ENCODE measurements around the gene BPI.
A peak's percentile ranks its signal among the peaks of the same experiment; 100 is the strongest.
"Not testable (repeated sequence)": the region's sequence is repeated elsewhere in the genome, so short reads cannot be mapped to it uniquely, and the experiment has no call there.

Gene BPI

GRCh38 chr20:38346741-38347140 is 42.8 kb downstream of the BPI start:
- Histone ChIP-seq H3K27ac (peak overlapping the region in 2 of 21 experiments; percentile 3 to 9), H3K4me3 (no peak overlapping the region)

DNA sequence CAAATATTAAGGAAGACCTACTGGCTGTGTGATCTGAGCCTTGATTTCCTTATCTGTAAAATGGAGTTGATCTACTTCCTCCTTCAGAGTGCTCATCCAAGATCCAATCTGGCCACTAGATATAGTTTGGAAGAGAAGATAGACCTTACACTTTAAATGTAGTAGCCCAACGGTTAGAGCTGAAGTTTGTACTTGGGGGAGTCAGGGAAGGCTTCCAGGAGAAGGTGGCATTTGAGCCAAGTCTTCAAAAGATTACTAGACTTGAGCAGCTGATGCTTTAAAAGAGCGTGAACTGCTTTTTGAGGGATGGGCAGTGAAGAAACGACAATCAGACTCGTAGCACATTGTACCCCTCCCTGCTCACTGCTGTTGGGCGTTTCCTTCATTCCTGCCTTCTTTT is 45.9 kb downstream of the BPI start:
- Histone ChIP-seq H3K27ac (no peak overlapping the region), H3K4me3 (no peak overlapping the region)

DNA sequence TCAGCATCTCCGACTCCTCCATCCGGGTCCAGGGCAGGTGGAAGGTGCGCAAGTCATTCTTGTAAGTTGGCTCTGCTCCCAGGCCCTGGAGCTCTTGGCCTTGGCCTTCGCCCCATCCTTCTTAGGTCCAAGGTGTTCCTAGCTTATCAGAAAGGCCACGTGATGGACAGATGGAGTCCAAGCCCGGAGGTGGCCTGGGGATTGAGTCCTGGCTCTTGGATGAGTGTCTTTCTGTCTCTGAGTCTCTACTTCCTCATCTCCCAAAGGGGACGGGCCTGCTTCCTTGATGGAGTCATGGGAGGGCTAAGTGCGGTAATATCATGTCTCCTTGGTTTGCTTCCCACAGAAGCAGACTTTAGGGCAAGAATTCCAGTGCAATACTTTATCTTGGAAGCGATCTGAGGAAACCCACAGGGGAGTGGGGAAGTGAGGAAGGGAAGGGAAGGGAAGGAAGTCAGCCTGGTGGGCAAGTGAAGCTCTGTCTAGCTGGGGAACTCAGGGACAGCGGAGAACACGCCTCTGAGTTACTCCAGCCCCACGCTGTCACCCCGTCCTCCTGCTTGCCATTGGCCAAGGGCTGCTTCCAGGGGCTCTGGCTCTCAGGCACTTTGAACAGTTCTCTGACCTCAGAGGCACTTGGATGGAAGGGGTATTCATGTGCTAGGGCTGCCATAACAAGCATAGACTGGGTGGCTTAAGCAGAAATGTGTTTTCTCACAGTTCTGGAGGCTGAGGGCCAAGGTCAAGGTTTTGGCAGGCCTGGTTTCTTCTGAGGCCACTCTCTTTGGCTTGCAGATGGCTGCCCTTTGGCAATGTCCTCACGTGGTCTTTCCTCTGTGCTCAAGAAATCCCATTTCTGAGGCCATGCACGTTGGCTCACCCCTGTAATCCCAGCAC is 47.2 kb downstream of the BPI start:
- H3K4me3 ChIP-seq: no peak overlapping the region
- H3K27ac ChIP-seq: no peak overlapping the region

GRCh38 chr20:38353316-38353715 is 49.4 kb downstream of the BPI start:
- Histone ChIP-seq H3K4me3 (no peak overlapping the region), H3K27ac (no peak overlapping the region)

DNA sequence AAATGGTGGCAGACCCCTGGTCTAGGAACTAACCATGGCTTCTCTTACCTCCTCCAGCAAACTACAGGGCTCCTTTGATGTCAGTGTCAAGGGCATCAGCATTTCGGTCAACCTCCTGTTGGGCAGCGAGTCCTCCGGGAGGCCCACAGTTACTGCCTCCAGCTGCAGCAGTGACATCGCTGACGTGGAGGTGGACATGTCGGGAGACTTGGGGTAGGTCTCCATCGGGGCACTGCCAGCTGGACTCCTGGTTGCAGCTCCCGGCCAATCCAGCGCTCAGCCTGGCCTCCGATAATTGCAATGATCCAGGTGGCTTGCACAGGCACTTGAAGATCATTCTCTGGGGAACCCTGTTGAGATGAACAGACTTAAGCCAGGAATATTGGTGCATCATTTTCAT is 50.3 kb downstream of the BPI start:
- H3K27ac ChIP-seq: no peak overlapping the region

DNA sequence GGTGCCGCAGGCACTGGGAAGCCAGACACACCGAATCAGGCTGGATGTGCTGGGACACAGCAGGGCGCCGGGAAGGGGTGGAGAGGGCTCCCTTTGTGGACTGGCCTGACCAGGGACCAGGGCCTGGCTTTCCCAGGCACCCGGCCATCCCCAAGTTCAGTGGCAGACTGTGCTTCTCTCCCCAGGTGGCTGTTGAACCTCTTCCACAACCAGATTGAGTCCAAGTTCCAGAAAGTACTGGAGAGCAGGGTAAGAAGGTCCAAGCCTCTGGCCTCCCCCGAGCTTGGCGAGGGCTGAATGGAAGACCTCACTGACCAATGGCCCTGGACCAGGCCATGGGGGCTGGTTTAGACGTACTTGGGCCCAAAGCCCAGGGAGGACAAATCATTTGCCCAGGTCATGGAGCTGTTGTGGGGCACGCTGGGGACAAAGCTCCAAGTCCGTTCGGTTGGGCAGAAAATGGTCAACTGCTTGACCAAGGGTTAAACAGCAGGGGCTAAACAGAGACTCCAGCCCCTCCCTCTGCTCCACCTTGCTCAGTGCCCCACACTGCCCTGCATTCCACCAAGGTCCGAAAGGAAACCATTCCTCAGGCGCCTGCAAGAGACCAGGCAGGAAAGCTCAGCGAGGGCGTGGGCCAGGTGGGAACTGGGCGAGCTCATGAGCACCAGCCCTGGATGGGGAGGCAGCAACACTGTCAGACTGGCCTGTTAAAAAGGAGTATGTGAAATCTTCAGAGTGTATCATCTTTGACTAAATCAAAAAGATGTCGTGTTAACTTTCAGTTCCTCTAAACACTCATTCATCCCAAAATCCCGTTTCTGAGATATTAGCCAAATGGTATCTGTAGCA is 51.4 kb downstream of the BPI start:
- Histone ChIP-seq H3K4me3 (no peak overlapping the region), H3K27ac (no peak overlapping the region)

More for the DNA sequence above, 50.3 kb downstream of the BPI start:
- H3K4me3 ChIP-seq: no peak overlapping the region

GRCh38 chr20:38357653-38358207 is 53.8 kb downstream of the BPI start:
- H3K27ac ChIP-seq: no peak overlapping the region
- H3K4me3 ChIP-seq: no peak overlapping the region

DNA sequence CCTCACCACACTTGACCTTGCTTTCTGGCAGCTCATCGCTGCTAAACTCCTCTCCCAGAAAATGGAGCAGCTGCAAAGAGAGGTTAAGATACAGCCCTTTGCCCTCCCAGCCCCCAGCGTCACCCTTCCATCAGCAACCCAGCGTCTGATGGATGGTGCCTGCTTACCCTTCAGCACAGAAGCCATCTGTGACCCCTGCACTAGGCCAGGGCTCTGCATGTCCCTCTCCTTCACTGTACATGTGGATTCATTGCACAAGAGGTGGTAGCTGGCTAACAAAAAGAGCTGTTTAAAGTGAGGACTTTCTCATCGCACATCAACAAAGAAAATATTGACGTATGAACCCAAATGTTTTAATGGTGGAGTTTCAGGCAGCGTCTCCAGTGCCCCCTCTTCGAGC is 54.6 kb downstream of the BPI start:
- Histone ChIP-seq H3K27ac (no peak overlapping the region), H3K4me3 (no peak overlapping the region)

- H3K4me3 ChIP-seq: no peak overlapping the region
- H3K27ac ChIP-seq: no peak overlapping the region
Observed at GRCh38 chr20:38363004-38363747, 59.2 kb downstream of the BPI start.

DNA sequence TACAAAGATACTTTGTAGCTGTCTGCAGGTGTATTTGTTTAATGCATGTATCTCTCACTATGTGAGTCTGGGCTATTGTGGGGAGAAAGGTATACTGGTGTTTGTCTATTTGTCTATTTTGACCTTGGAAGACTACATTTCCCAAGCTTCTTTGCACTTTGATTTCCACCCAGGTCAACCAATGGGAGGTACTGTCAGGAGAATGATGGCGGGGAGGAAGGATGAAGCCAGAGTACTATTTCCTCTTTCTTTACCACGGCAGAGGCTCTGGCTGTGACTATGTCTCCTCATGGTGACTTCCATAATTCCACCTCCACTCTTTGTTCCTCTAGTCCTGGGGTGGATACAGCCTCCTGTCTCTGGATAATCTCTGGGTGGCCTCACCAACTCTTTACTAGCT is 65.4 kb downstream of the BPI start:
- no peak overlapping the region for H3K4me3 ChIP-seq
- no peak overlapping the region for H3K27ac ChIP-seq

GRCh38 chr20:38372806-38373205 is 68.8 kb downstream of the BPI start:
- no peak overlapping the region for H3K27ac ChIP-seq
- H3K4me3 ChIP-seq: no peak overlapping the region

DNA sequence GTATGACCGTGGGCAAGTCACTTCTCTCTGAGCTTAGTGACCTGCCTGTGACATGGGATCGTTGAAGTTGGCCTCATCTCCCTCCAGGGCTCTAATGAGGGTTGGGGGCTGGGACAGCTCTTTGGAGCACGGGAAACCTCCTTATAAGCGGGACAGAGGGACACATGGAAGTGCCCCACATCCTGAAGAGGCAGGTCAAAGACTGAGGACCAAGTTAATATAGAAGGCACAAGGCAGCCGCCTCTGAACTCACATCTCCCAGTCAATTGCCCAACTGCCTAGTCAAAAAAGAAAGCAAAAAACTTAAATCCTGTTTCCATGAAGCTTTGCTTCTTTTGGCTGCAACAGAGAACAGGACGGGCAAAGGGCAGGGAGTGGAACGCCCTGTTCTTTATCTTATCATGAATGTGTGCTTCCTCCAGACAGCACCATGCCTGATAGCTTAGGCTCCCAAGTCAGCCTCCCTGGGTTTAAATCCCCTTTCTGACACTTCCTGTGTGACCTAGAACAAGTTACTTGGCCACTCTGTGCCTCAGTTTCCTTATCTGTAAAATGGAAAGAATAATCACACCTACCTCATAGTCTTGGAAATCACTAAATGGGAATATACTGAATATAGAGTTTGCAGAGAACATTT is 69.4 kb downstream of the BPI start:
- H3K27ac ChIP-seq: no peak overlapping the region
- no peak overlapping the region for H3K4me3 ChIP-seq

GRCh38 chr20:38373898-38374297 is 69.9 kb downstream of the BPI start:
- H3K27ac ChIP-seq: no peak overlapping the region
- no peak overlapping the region for H3K4me3 ChIP-seq

DNA sequence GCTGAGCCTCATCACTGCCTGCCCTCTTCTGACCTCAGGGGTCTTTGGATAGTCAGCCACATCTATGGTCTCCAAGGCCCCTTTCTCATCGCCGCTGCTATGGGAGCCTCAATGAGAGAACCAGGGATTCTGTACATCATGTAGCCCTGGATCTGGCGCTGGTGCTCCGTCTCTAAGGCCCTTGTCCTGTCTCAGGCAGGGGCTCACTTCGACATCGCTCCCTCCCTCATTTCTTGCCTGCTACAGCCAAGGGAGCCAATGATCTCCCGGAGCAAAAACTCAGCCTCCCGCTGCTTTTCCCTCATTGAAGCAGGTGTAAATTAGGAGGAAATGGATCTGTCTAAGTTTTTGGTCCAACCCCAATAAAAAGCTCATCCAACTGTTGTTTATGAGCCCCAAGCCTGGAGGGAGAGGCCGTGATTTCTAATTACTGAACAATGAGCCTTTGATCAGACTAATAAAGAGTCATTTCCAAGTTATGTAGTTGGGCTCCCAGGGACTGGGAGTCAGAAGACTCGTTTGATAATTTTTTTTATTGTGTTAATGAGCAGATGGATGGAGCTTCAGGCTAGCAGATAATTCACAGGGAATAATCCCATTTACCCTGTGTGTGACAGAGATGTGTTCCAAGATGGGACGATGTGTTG is 73.2 kb downstream of the BPI start:
- no peak overlapping the region for H3K4me3 ChIP-seq

GRCh38 chr20:38377838-38378237 is 73.9 kb downstream of the BPI start:
- not testable (repeated sequence) for H3K4me3 ChIP-seq, H3K27ac ChIP-seq

More for the DNA sequence above, 73.2 kb downstream of the BPI start:
- H3K27ac ChIP-seq: no peak overlapping the region

DNA sequence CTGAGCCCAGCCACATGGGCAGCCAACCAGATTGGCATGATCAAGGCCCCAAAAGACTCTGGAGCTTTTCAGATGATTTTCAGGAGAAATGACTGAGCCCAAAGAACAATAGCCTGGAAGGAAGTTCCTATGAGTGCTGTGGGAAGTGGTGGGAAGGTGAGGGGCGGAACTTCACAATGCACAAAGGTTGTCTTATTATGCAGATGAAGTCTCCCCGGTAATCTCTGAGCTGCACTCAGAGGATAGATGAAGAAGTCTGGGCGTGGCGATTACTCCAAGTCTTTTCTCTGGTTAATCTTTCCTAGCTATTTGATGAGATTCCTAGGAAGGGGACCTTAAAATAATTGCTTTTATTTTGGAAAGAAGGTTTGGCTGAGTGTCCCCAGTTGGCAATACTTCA is 79.2 kb downstream of the BPI start:
- Histone ChIP-seq H3K4me3 (no peak overlapping the region), H3K27ac (no peak overlapping the region)

GRCh38 chr20:38386004-38386403 is 82.0 kb downstream of the BPI start:
- H3K4me3 ChIP-seq: no peak overlapping the region
- H3K27ac ChIP-seq: no peak overlapping the region

DNA sequence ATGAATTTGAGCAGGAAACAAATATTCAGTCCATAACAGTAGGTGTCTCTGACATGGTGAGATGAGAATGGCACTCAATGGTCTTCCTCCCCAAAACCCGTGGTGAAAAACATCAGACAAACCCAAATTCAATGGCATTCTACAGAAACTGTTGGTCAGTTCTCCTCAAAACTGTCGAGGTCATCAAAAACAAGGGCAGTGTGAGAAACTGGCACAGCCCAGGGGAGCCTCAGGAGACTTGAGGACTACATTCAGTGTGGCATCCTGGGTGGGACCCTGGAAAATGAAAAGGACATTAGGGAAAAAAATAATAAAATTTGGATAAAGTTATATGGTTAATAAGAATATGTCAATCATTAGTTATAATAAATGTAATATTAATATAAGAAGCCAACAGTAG is 82.9 kb downstream of the BPI start:
- no peak overlapping the region for H3K27ac ChIP-seq
- H3K4me3 ChIP-seq: no peak overlapping the region

All from skin epidermis (tissue), 12 donors.